ENCODE data around the gene SPOCK2.

- TF ChIP-seq CTCF (conservative IDR thresholded peaks at IDR 0.05) = no peak
- TF ChIP-seq ZFX (IDR thresholded peaks at IDR 0.05) = no peak
These were observed 45.2 kb upstream of the SPOCK2 start for GRCh38 chr10:72133517-72133916.
